Measurements from ENCODE around the gene ZFP90.

DNA sequence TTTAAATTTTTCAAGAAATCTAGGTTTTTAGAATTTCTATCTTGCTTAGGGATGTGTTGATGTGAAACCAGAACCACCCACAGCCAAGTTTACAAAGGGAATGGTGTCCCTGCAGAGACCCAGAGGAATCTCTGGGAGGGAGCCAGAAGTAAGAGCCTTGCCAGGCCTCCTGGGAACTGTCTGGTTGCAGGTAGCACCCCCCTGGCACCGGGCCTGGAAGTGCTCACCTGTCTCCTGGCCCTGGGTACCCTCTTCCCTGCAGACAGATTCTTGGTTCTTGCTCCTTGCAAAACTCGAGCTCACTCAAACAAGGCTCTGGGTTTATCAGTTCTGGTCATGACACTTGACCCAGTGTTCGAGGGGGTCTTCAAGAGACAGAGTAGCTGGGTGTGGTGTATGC lies 24.6 kb upstream of the ZFP90 start:
- TF ChIP-seq POLR2A (IDR thresholded peaks at IDR 0.05; ENCODE audit: low read depth, low read length), result no peak
- no peak for TF ChIP-seq TAF1 (IDR thresholded peaks at IDR 0.05; ENCODE audit: borderline replicate concordance, low read depth, low read length)
